Fibroblast of skin of left biceps (primary cell): ENCODE data around the gene NCBP2L.

Experiments
- DNase-seq, 2 experiments: peaks; one replicate each; pipeline ENCODE4 v3.0.0-alpha.2; 2013; ENCODE audit warnings: low read depth in 2 of 2

The NCBP2L gene

DNA sequence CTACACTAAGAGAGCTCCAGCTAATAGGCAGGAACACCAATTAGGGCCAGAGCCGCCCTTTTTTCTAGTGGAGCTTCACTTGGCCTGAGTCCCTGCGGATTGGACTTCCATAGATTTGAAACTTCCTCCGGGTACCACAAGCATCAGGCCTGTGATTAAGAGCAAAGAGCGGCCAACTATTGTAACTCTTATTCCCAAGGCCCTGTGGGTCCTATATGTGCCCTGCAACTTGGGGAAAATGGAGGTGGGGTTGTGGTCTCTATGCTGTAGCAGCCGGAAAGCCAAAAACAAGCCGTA is at the start of gene NCBP2L:
Gene NCBP2L, plus strand, starts transcription at position 198 of the 297 bp plus-strand sequence. CDS start 16,488 bp downstream, outside the sequence.
- DNase-seq: no peak

DNA sequence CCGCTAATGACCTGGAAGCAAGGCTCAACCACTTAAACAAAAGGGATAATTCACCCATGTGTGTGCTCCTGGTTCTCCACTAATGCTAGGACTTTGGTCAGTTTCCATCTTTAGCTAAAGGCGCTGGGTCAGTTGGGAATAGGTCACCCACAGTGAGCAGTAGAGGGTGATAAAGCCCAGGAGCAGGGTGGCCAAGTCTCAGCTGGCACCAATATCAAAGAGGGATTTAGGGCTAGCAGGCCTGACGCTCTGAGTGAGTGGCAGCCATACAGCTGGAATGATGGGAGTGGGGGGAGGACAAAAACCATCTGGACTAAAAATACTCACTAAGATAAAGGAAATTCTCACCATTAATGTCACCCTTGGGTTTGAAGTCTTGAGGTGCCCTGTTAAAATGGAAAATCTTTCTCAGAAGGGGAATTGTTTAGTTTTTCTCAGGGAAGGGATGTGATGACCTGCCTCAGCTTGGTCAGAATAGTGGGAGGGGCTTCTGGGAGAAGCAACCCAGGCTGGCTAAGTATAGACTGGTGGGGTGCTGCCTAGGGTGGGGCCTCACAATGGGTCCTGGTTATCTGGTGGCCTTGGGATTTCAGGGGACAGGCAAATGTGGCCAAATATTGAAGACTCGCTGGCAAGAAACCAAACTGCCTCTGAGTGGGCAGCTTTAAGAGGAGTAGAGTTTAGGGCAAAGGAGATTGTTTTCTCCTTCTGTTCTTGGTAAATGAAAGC is 49.0 kb upstream of the NCBP2L start:
- DNase-seq: no peak

DNA sequence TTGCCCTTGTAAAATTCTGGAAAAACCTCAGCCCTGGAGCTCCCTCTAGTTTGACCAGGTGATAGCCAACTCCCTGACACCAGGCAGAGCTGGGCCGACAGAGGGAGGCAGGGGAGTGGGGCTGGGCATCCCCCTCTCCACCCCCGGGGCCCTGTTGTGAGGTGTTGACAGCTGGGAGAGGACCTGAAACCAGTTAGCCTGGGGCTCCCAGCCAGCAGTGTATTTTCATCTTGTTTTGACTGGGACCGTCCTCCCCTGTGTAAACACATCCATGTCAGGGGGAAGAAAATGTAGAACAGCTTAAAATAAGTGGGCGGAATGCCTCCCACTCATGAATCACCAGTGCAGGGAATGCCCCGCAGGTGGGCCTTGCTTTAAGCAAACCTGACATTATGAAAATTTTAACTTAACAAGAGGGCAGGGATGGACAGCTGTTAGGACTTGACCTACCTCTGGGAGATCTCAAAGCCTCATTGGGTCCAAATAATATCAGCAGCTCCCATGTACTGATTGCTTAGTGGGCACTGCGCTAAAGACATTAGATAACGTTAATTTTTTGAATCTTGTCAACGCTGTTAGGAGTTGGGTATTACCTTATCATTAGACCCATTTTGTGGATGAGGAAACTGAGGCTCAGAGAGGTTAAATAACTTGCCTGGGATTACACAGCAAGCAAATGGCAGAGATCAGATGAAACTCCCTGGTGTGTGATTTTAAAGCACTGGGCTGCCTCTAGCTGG is 47.8 kb upstream of the NCBP2L start:
- DNase-seq: no peak

DNA sequence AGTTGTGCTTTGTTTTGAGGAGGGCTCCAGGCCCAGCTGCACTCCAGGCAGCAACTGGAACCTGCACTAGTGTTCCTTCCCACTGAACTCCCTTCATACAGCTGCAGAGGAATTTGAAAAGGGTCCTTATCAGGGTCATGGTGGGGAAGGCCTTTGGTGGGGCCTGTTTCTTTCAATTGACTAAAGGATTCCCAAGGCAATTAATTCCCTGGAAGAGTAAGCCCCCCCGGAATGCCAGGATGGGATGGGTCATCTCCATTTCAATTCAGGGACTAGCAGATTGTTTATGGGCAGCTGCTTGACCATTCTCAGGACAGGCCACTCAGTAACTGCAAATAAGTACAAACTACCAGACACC is 47.3 kb upstream of the NCBP2L start:
- no peak for DNase-seq

DNA sequence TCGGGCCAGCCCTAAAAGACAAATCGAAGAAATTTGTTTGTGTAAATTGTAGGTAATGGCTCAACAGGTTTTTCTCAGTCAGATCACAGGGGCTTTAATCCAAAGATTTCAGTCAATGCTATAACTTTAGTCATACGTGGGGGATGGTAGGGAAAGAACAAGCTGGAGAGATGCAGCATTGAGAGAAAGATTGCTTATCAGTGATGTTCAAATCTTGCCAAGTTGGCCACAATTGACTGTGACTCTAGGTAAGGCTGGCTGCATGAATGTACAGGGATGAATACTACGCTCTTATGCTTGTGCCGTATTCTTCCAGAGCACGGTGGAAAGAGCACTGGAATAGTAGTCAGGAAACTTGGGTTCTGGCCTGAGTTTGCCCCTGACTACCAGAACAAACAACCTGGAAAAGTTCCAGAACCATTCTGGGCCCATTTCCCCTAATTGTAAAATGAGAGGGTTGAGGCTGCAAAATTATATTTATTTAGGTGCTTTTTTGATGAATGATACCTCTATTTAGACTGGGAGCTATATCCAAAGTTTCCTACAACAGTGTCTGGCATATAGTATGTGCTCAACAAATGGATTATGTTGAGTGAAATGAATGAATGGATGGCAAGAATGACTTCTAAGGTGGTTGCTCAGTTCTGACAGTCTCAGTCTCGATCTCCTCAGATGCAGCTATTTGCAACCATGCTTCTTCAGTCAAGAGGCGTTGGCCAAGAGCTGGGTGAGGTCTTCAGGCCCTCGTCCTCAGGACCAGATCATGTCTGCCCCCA is 46.4 kb upstream of the NCBP2L start:
- no peak for DNase-seq

DNA sequence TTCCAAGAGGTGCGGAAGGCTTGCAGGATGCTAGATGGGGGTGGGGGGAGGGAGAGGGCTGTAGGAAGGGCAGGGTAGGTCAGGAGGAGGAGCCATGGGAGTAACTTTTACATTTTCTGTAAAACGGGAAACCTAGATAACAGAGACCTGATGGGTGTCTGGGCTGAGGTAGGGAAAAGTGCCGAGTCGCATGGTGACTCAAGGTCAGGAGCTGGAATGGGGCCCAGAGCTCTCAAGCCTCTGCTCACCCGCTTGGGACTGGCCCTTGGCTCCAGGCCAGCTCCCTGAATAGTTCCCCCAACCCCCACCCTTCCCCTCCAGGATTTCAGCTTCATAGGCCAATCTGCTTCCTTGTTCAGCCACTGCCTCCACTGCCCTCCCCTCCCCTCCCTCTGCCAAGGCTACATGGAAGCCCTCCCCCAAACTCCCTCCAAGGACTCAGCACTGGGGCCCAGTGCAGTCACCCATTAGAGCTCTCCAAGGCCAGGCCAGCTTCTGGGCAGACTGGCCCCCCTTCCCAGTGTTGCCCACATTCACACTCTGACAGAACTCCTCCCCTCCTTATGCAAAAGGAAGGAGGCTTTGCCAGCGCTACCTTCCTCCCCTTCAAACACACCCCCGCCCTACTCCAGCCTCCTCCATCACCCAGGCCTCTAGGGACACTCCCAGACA is 45.6 kb upstream of the NCBP2L start:
- DNase-seq: no peak

DNA sequence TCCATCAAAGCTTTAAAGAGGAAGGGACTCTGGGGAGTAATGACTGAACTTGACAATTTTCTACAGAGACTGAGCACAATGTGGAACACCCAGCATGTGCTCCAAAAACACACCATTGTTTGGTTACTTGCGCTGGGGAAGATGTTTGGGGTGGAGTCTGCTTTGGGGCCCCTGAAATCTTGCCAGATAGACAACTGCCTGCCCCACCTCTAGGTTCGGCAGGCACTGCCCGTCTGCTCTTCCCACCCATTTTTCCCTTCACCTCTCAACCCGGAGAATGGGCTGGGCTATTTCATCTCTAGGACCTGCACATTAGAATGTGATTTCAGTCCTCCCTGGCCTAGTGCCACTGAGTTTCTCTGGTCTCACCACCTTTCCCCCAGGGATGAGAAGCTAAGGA is 43.8 kb upstream of the NCBP2L start:
- no peak for DNase-seq

DNA sequence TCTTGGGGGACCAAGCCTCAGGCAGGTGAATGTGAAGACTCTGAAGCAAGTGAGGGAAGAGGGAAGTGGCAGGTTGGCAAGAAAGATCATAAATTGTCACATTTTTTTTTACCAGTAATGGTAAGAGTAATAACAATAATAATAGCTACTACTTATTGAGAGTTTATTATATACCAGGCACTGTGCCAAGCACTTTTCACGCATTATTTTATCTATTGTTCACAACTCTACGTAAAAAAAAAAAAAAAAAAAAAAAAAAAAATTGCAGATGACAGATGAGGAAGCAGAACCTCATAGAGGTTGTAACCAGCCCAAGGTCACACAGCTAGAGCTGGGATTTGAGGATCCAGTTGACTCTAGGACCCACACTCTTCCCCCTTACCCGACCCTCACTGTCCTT is 42.9 kb upstream of the NCBP2L start:
- no peak for DNase-seq

DNA sequence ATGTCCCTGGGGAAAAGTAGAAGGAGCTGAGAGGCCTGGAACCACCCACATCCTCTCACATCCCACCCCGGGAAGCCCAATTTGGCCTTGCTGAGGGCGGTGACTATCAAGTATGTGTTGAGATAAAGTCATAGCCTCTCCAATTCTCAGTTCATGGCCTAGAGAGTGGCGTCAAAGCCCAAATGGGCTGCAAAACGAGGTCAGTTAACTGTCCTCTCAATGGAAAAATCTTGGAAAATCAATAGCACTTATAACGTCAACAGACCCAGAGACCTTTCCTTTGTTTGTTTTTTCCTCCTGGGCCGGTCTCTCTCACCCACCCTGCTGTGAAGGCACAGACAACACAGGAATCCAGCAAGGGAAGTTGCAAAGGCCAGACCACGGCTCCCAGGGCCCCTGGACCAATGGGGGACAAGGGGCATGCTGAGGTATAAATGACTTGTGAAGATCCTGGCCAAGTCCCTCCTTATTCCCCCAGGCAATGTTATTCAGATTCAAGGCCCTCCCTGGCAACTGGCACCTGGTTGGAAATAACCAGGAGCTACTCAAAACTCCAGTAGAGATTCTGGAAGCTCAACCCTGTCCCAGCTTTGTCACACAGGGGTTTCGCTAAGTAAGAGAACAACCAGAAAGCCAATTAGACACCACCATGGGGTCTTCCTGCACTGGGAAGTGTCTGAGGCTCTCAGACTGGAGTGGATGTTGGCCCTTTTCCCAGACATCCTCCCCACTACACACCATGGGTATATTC is 40.6 kb upstream of the NCBP2L start:
- no peak for DNase-seq

DNA sequence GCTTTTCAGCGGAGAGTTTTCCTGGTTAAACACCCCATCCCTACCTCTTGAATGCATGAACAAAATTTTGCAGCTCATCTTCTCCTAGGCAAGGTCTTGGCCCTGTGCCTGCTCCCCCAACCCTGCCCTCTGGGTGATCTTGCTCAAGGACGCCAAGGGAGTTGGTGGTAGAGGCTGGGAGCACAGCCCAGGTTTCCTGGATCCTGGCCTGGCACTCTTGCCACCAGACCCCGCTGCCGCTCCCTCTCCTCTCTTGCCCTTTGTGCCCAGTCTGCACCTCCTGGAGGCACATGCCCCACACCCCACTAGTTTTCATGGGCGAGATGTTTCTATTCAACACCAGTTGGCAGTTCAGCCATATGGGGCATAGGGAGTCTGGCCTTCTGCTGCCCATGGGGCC is 39.3 kb upstream of the NCBP2L start:
- DNase-seq: no peak

DNA sequence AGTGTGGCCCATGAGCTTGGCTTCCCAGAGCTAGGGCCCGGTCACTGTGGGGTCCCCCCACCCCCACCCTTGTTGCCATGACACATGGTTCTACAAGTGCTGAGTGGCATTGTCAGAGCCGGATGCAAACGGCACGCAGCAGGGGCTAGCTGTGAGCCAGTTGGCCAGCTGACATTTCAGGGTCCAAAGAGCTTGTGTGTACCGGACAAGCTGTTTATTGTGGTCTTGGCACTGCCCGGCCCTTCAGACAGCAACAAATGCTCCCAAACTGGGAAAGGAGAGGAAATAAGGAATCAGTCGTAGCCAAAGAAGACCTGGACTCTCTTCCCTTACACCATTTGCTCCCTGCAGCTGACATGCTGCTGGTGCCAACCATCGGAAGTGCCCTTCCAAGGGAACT is 38.8 kb upstream of the NCBP2L start:
- no peak for DNase-seq

DNA sequence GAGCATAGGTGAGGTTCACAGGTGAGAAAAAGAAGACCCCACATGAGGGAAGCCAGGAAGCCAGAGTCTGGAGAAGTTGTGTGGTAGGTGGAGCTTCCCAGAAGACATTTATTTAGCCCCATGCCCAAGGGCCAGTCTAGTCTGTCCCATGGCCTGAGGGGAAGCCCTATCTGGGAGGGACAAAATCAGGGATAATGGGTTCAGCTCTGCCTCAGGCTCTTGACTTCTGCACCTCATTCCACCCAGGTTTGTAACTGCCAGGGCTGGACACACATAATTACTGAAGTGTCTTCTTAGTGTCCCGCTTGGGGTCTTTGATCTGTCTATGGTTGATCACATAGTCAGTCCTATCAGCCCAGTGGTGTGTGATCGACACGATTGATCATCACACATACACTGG is 38.0 kb upstream of the NCBP2L start:
- DNase-seq: no peak

DNA sequence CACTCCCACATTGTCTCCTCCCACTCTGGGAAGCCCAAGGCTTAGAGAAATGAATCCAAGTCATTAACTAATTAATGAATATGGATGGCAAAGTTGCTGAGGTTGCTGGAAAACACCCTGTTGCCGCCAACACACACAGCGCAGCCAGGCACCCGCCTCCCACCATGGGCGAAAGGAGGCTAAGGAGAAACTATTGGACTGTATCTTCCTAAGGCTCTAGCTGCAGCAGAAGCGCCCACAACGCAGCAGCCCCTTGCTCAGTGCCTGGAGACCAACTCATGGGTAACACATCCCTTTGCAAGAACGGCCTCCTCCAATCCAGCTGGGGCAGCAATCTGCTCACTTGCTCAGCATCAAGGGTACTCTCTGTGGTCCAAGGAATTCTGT is 36.1 kb upstream of the NCBP2L start:
- DNase-seq: no peak

DNA sequence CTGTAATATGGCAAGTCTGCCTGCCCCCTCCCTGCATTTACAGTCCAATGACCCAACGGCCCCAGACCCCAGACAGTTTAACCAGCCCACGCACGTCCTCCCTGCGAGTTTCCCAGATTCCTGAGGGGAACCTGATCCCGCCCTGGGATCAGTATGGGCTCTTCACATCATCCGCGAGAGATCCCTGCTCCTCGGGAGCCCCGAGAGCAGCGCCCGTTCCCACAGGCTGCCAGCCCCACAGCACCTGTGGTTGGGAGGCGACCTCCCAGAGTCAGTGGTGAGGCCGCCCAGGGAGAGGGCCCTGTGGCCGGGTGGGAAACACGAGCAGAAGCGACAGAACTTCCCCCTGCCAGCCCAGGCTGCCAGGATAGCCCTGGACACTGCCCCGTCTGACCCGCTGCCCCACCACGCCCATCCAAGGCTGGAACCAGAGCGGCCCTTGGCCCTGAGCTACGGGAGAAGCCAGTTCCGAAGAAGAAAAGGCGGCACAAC is 34.8 kb upstream of the NCBP2L start:
- DNase-seq: no peak

DNA sequence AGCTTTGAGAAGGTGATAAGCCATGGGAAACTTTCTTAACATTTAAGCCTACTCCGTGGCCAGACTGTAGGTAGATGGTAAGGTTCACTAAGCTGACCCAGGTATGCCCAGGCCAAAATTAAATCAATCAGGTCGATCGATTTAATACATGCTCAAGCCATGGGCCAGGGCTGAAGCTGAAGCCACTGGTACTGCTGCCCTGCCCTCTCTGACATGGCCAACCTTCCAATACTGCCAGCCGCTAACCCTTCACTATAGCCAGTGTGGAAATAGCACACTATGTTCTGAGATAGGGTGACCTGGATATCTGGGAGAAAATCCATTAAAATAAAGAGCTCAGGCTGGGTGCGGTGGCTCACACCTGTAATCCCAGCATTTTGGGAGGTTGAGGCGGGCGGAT is 33.5 kb upstream of the NCBP2L start:
- DNase-seq: no peak

DNA sequence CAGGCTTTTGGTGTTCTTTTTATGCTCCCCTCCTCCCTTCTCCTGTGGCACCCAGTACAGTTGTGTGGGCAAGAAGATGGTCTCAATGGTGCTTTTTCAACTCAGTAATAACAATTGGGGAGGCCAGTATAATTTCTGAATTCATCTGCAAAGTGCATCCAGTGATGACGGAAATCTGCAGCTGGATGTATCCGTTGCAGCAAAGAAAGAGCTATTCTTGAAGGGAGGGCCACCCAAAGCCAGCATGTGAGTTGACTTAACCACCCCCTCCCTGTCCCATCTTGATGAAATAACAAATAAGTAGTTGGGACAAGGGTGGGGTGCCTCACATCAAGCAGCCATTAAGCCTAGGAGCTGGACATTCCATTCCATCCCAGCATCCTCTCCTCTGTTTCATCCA is 32.7 kb upstream of the NCBP2L start:
- DNase-seq: no peak

DNA sequence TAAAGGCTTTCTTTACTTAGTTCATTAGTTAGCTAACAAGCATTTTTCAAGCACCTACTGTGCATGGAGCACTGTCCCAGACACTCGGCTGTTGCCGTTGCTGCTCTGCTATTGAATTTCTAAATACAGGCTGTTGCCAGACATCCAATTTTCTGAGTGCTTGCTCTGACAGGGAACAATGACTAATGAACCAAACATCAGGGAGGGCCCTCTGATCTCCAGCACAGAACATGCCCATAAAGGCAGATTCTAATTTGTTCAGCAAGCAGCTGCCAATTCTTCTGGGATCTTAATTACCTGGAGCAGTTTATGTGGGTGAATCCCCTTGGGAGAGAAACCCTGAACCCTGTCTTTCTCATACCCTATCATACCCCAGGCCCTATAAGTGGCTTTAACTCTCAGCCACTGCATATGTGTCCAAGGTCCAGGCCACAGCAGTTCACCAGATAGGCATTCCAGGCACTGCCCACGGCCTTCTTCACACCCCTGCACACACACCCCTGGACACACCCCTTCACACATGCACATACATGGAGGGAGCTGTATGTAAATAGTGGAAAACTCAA is 29.9 kb upstream of the NCBP2L start:
- DNase-seq: peak in 1 of 2 experiments; percentile 8

DNA sequence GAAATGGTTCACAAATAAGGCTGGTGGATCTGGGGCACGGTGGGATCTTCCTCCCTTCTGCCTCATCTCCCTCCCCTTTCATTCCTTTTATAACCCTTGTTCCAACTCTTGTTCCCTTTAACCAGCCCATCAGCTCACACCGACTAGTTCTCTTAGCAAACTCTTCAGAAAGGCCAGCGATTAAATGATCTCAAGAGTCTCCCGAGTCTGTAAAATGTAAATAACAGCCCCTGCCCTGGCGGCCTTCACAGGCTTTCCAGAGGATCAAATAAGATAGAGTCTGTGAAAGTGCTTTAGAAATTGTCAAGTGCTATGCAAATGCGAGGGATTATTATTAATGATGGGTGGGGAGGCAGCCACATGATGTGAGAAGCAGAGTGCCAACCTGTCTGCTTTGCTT is 29.0 kb upstream of the NCBP2L start:
- DNase-seq: no peak

DNA sequence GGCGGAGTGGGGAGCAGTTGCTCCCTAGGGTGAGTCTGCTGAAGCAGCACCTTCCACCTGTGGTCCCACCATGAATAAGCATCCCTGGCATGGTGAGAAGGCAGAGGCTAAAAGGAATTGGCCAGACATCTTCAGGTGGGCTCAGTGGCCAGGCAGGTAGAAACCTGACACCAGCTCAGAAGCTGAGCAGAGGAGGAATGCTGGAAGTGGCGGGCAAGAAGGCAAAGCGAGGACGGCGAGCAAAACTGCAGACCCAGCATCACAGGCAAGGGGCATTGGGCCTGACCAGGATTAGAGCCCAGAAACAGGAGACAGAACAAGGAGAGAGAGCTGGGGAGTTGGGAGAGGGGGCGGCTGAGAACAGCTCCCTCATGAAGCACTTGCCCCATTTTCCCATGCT is 27.3 kb upstream of the NCBP2L start:
- no peak for DNase-seq

DNA sequence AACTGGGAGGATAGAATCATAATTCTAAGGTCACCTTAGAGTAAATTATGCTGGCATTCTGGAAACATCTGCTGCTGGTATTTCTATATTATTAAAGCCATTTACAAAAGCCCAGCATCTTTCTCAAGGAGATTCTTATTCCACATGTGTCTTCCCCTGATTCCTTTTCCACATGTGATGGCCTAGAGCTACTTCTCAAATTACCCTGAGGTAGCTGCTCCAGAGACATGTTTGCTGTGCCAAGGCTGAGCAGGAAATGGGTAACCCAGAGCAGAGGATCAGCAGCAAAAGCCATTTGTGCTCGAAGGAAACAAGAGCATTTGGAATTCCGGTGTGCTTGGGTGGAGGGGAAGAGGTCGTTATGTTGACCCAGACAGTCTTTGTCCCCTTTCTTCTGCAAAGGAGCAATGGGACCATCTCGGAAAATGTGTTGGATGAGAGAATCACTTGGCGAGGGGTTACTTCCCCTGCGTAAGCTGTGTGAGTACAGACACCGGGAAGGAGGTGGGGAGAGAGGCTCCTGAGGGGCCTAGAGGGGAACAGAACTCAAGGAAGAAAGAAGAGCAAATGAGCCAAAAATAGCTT is 26.6 kb upstream of the NCBP2L start:
- DNase-seq: no peak

DNA sequence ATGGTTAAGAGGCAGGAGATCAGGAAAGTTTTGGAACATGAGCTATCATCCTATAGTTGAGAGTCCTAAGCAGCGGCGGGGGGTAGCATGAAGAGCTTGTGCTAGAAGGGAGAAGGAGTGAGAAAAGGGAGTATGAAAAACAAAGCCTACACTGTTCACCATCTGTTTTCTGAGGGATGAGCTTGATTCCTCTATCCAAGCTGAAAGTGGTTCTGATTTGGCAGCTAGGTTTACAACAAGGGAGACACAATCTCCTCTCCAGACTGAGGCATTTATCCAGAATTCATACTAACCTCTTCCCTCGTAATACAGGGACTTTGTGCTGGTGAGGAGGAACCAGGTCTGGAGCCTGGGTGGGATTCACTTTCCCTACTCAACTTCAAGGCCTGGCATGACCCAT is 25.5 kb upstream of the NCBP2L start:
- no peak for DNase-seq
